ENCODE measurements around the gene CDK6. TPM values are rescaled to one million over a fixed set of nuclear protein-coding genes. Genes with fewer than 3 reads are reported as not detected.
A peak's percentile ranks its signal among the peaks of the same experiment; 100 is the strongest.

Gene CDK6
- total and polyA plus RNA-seq, 2 donors: 5.0 to 120 TPM

DNA sequence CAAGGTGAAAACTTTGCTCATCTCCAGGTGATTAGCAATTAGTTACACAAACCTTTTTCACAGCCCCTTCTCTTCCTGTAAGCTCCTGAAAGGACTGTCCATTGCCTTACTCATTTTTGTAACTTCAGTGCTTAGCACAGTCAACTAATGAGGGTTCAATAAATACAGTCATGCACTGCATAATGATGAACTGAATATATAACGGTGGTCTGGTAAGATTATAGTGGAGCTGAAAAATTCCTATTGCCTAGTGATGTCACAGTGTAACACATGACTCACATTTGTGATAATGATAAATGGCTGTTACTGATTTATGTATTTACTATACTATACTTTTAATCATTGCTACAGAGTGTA, 233.3 kb downstream of the CDK6 start:
- DNase-seq (ENCODE audit: extremely low spot score): no peak
- no peaks in the 10 kb centered on the region for H3K36me3 ChIP-seq (ENCODE audit: insufficient read depth)
- WGBS: 58% methylated on average over 1 of the region's 1 CpG
- no peaks in the 10 kb centered on the region for H3K4me1 ChIP-seq (ENCODE audit: insufficient read depth)
- no peak overlapping the region for H3K27ac ChIP-seq (ENCODE audit: low read depth)
- H3K4me3 ChIP-seq (ENCODE audit: low read depth, low read length): no peak overlapping the region

DNA sequence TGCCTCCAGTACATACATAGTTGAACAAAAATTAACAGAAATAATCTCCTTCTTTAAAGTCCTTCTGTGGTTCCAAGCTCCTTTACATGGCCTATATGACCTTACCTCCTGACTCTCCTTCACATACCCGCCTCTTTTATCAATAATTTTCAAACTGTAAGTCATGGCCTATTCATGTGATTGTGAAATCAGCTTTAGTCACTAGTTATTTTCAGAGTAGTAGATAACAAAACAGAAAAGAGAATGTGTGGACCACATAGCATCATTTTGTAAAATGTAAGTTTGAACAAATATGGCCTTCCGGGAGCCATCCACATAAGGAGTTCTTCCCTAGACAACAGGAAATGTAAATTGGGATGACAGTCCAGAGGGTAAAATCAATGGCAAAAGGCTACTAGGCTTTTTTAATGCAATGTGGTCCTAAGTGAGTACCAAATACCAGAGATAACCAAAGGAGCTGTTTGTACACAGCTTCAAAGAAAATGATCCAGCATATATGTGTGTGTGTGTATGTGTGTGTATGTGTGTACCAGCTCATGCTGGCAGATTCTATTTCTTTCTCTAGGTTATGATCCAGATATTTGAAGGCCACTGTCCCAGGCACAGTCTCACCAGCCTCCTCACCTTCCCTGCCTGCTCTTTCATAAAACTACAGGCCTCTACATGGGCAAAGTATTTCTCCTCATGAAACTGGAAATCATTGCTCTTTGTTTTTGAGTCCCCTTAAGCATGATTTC, 233.9 kb downstream of the CDK6 start:
- Histone ChIP-seq H3K36me3 (ENCODE audit: insufficient read depth) (no peaks in the 10 kb centered on the region), H3K4me3 (ENCODE audit: low read depth, low read length) (no peak overlapping the region), H3K4me1 (ENCODE audit: insufficient read depth) (no peaks in the 10 kb centered on the region), H3K27ac (ENCODE audit: low read depth) (no peak overlapping the region)
- 92% methylated on average over 2 of the region's 2 CpGs for WGBS
- no peak for DNase-seq (ENCODE audit: extremely low spot score)

DNA sequence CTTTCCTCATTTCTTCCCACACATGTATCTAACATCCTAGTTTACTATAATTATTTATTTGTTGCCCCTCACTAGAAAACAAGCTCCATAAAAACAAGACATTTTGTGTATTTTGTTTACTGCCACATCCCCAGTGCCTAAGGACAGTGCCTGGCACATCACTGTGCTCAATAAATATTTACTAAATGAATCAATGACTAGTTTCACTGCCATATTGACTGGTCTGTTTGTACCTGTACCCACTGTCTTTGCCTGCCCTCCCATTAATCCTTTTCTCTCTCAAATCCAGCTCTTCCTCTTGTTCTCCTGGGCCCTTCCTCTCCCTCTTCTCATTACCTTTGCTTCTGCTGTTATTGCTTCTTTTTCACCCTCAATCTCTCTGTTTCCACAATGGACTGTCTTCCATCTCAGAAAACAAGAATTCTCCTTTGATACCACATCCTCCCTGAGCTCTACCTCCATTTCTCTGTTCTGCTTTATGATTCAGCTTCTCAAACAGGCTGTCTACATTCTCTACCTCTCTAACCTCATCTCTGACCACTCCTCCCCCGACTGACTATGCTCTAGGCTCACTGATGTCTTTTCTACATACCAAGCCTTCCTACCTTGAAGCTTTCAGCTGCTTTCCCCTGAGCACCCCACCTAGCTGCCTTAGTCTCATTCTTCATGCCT, 237.9 kb downstream of the CDK6 start:
- no peak overlapping the region for H3K27ac ChIP-seq (ENCODE audit: low read depth)
- 59% methylated on average over 1 of the region's 1 CpG for WGBS
- no peak overlapping the region for H3K4me3 ChIP-seq (ENCODE audit: low read depth, low read length)
- no peaks in the 10 kb centered on the region for H3K4me1 ChIP-seq (ENCODE audit: insufficient read depth)
- no peaks in the 10 kb centered on the region for H3K36me3 ChIP-seq (ENCODE audit: insufficient read depth)
- no peak for DNase-seq (ENCODE audit: extremely low spot score)

- WGBS: 73% methylated on average over 4 of the region's 4 CpGs
- no peak for DNase-seq (ENCODE audit: extremely low spot score)
- H3K27ac ChIP-seq (ENCODE audit: low read depth): no peak overlapping the region
- H3K36me3 ChIP-seq (ENCODE audit: insufficient read depth): no peaks in the 10 kb centered on the region
- H3K4me3 ChIP-seq (ENCODE audit: low read depth, low read length): no peak overlapping the region
- no peaks in the 10 kb centered on the region for H3K4me1 ChIP-seq (ENCODE audit: insufficient read depth)
These were observed 241.1 kb downstream of the CDK6 start for GRCh38 chr7:92595281-92595680.

- 93% methylated on average over 3 of the region's 3 CpGs for WGBS
- no peak overlapping the region for H3K4me3 ChIP-seq (ENCODE audit: low read depth, low read length)
- no peak for DNase-seq (ENCODE audit: extremely low spot score)
These were observed 241.6 kb downstream of the CDK6 start for GRCh38 chr7:92594746-92595145.

GRCh38 chr7:92590711-92591310, 245.6 kb downstream of the CDK6 start:
- no peak for DNase-seq (ENCODE audit: extremely low spot score)
- H3K36me3 ChIP-seq (ENCODE audit: insufficient read depth): no peaks in the 10 kb centered on the region
- no peak overlapping the region for H3K4me3 ChIP-seq (ENCODE audit: low read depth, low read length)
- H3K27ac ChIP-seq (ENCODE audit: low read depth): no peak overlapping the region
- 33% methylated on average over 19 of the region's 19 CpGs for WGBS
- H3K4me1 ChIP-seq (ENCODE audit: insufficient read depth): no peaks in the 10 kb centered on the region

More at GRCh38 chr7:92594746-92595145, 241.6 kb downstream of the CDK6 start:
- no peak overlapping the region for H3K27ac ChIP-seq (ENCODE audit: low read depth)
- no peaks in the 10 kb centered on the region for H3K36me3 ChIP-seq (ENCODE audit: insufficient read depth)
- H3K4me1 ChIP-seq (ENCODE audit: insufficient read depth): no peaks in the 10 kb centered on the region

GRCh38 chr7:92589056-92589455, 247.3 kb downstream of the CDK6 start:
- no peaks in the 10 kb centered on the region for H3K4me1 ChIP-seq (ENCODE audit: insufficient read depth)
- H3K4me3 ChIP-seq (ENCODE audit: low read depth, low read length): peak overlapping the region; percentile 78
- DNase-seq (ENCODE audit: extremely low spot score): no peak
- 36% methylated on average over 7 of the region's 7 CpGs for WGBS
- no peaks in the 10 kb centered on the region for H3K36me3 ChIP-seq (ENCODE audit: insufficient read depth)
- H3K27ac ChIP-seq (ENCODE audit: low read depth): no peak overlapping the region

DNA sequence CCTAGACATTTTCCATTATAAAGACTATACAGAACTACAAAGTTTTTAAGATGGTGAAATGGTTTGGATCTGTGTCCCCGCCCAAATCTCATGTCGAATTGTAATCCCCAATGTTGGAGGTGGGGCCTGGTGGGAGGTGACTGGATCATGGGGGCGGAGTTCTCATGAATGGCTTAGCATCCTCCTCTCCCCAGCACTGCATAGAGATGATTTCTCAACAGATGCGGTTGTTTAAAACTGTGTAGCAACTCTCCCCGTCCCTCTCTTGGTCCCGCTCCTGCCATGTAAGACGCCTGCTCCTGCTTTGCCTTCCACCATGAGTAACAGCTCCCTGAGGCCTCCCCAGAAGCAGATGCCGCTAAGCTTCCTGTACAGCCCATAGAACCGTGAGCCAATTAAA, 247.8 kb downstream of the CDK6 start:
- 81% methylated on average over 9 of the region's 9 CpGs for WGBS
- no peaks in the 10 kb centered on the region for H3K4me1 ChIP-seq (ENCODE audit: insufficient read depth)
- no peak for DNase-seq (ENCODE audit: extremely low spot score)
- no peak overlapping the region for H3K27ac ChIP-seq (ENCODE audit: low read depth)
- H3K4me3 ChIP-seq (ENCODE audit: low read depth, low read length): no peak overlapping the region
- no peaks in the 10 kb centered on the region for H3K36me3 ChIP-seq (ENCODE audit: insufficient read depth)

DNA sequence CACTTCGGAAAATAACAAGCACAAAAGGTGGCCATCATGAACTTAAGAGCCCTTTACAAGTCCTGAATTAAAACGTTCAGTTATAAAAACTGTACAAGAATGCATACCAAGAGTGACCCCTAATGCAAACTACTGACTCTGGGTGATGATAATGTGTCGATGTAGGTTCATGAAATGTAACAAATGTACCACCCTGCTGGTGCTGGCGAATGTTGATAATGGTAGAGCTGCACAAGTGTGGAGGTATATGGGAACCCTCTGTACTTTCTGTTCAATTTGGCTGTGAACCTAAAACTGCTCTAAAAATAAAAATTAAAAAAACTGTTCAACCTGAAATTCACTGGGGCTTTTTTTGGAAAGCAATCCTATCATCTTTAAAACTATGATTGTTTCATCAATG, 249.5 kb downstream of the CDK6 start:
- Histone ChIP-seq H3K4me1 (ENCODE audit: insufficient read depth) (no peaks in the 10 kb centered on the region), H3K27ac (ENCODE audit: low read depth) (no peak overlapping the region), H3K36me3 (ENCODE audit: insufficient read depth) (no peaks in the 10 kb centered on the region), H3K4me3 (ENCODE audit: low read depth, low read length) (no peak overlapping the region)
- no peak for DNase-seq (ENCODE audit: extremely low spot score)
- 54% methylated on average over 4 of the region's 4 CpGs for WGBS

- Histone ChIP-seq H3K4me1 (ENCODE audit: insufficient read depth) (no peaks in the 10 kb centered on the region), H3K36me3 (ENCODE audit: insufficient read depth) (no peaks in the 10 kb centered on the region), H3K4me3 (ENCODE audit: low read depth, low read length) (no peak overlapping the region), H3K27ac (ENCODE audit: low read depth) (peak overlapping the region; percentile 50)
- DNase-seq (ENCODE audit: extremely low spot score): no peak
These were observed 250.0 kb downstream of the CDK6 start for GRCh38 chr7:92586403-92586802.

GRCh38 chr7:92584953-92585352, 251.4 kb downstream of the CDK6 start:
- no peak for DNase-seq (ENCODE audit: extremely low spot score)
- H3K27ac ChIP-seq (ENCODE audit: low read depth): no peak overlapping the region
- no peaks in the 10 kb centered on the region for H3K4me1 ChIP-seq (ENCODE audit: insufficient read depth)
- no peaks in the 10 kb centered on the region for H3K36me3 ChIP-seq (ENCODE audit: insufficient read depth)
- no peak overlapping the region for H3K4me3 ChIP-seq (ENCODE audit: low read depth, low read length)

DNA sequence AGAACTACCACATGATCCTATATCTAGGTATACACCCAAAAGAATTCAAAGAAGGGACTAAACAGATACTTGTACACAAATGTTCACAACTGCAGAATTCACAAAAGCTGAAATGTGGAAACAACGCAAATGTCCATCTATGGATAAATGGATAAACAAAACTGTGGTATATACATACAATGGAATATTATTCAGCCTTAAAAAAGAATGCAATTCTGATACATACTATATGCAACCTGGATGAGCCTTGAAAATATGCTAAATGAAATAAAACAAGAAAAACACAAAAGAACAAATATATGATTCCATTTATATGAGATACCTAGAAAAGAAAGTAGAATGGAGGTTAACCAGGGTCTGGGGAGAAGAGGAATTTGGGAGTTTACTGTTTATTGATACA, 253.4 kb downstream of the CDK6 start:
- 96% methylated on average over 1 of the region's 1 CpG for WGBS
- H3K4me1 ChIP-seq (ENCODE audit: insufficient read depth): no peaks in the 10 kb centered on the region
- H3K36me3 ChIP-seq (ENCODE audit: insufficient read depth): no peaks in the 10 kb centered on the region
- H3K27ac ChIP-seq (ENCODE audit: low read depth): no peak overlapping the region
- DNase-seq (ENCODE audit: extremely low spot score): no peak
- H3K4me3 ChIP-seq (ENCODE audit: low read depth, low read length): no peak overlapping the region

- H3K27ac ChIP-seq (ENCODE audit: low read depth): no peak overlapping the region
- no peaks in the 10 kb centered on the region for H3K4me1 ChIP-seq (ENCODE audit: insufficient read depth)
- WGBS: 83% methylated on average over 3 of the region's 3 CpGs
- peaks cover 6% of the 10 kb centered on the region for H3K36me3 ChIP-seq (ENCODE audit: insufficient read depth)
- DNase-seq (ENCODE audit: extremely low spot score): no peak
- no peak overlapping the region for H3K4me3 ChIP-seq (ENCODE audit: low read depth, low read length)
These were observed 260.1 kb downstream of the CDK6 start for GRCh38 chr7:92576296-92576695.

- 91% methylated on average over 4 of the region's 4 CpGs for WGBS
- H3K36me3 ChIP-seq (ENCODE audit: insufficient read depth): peaks cover 2% of the 10 kb centered on the region
- no peak overlapping the region for H3K27ac ChIP-seq (ENCODE audit: low read depth)
- no peak for DNase-seq (ENCODE audit: extremely low spot score)
- H3K4me3 ChIP-seq (ENCODE audit: low read depth, low read length): no peak overlapping the region
- H3K4me1 ChIP-seq (ENCODE audit: insufficient read depth): no peaks in the 10 kb centered on the region
These were observed 267.2 kb downstream of the CDK6 start for GRCh38 chr7:92569137-92569536.
